GM21526 (cell line): ENCODE data around the gene AKR1C8.
"Not testable (repeated sequence)": the region's sequence is repeated elsewhere in the genome, so short reads cannot be mapped to it uniquely, and the experiment has no call there.

ENCODE experiments used
- ATAC-seq: cut with Tn5 transposase; IDR thresholded peaks from one replicate; pipeline ENCODE4 v1.9.1; 2021; ENCODE audit warnings: moderate library complexity; ENCODE audit not compliant: unreplicated experiment, low FRiP score

AKR1C8 gene

GRCh38 chr10:5184987-5185775, at the start of gene AKR1C8:
TSS of gene AKR1C8 (minus strand) at chr10:5185150. CDS start at chr10:5185104, 46 bp downstream.
- no peak for ATAC-seq

- ATAC-seq, result no peak
These were observed 49.3 kb upstream of the AKR1C8 start for GRCh38 chr10:5234106-5234860.

GRCh38 chr10:5233324-5233723, 48.4 kb upstream of the AKR1C8 start:
- no peak for ATAC-seq

GRCh38 chr10:5229019-5229418, 44.1 kb upstream of the AKR1C8 start:
- ATAC-seq, result no peak

GRCh38 chr10:5222942-5223341, 38.0 kb upstream of the AKR1C8 start:
- not testable (repeated sequence) for ATAC-seq

GRCh38 chr10:5219262-5219661, 34.3 kb upstream of the AKR1C8 start:
- ATAC-seq, result no peak

GRCh38 chr10:5216801-5217200, 31.9 kb upstream of the AKR1C8 start:
- ATAC-seq, result no peak

GRCh38 chr10:5211696-5212536, 27.0 kb upstream of the AKR1C8 start:
- ATAC-seq, result no peak

- ATAC-seq, result not testable (repeated sequence)
These were observed 25.3 kb upstream of the AKR1C8 start for GRCh38 chr10:5210261-5210660.

- not testable (repeated sequence) for ATAC-seq
These were observed 24.8 kb upstream of the AKR1C8 start for GRCh38 chr10:5209776-5210175.

- no peak for ATAC-seq
These were observed 21.8 kb upstream of the AKR1C8 start for GRCh38 chr10:5206799-5207198.

GRCh38 chr10:5199398-5199797, 14.4 kb upstream of the AKR1C8 start:
- no peak for ATAC-seq

- no peak for ATAC-seq
These were observed 13.4 kb upstream of the AKR1C8 start for GRCh38 chr10:5198386-5198785.

GRCh38 chr10:5196702-5197113, 11.8 kb upstream of the AKR1C8 start, which contains the start of gene AKR1C4:
TSS of gene AKR1C4 (plus strand) at chr10:5196837. CDS start at chr10:5196868, 31 bp downstream.
- no peak for ATAC-seq

GRCh38 chr10:5195727-5196374, 10.9 kb upstream of the AKR1C8 start:
- ATAC-seq, result no peak

- no peak for ATAC-seq
These were observed 9.5 kb upstream of the AKR1C8 start for GRCh38 chr10:5194431-5194830.

GRCh38 chr10:5188358-5188757, 3.4 kb upstream of the AKR1C8 start:
- no peak for ATAC-seq

- ATAC-seq, result no peak
These were observed 2.9 kb upstream of the AKR1C8 start for GRCh38 chr10:5187867-5188266.

GRCh38 chr10:5183923-5184322, 1.0 kb downstream of the AKR1C8 start:
- ATAC-seq, result no peak

GRCh38 chr10:5180503-5180902, 4.4 kb downstream of the AKR1C8 start:
- ATAC-seq, result not testable (repeated sequence)
